Kidney glomerular epithelial cell (primary cell): ENCODE results near the gene NAT9.

Experiments used
- DNase-seq: peaks from one replicate; lab custom pipeline; 2025; lab: John Stamatoyannopoulos, UW

The NAT9 gene

GRCh38 chr17:74728702-74729075, 47.5 kb downstream of the NAT9 start:
- no peak for DNase-seq

- DNase-seq, result no peak
Observed at GRCh38 chr17:74728033-74728701, 48.0 kb downstream of the NAT9 start.

DNA sequence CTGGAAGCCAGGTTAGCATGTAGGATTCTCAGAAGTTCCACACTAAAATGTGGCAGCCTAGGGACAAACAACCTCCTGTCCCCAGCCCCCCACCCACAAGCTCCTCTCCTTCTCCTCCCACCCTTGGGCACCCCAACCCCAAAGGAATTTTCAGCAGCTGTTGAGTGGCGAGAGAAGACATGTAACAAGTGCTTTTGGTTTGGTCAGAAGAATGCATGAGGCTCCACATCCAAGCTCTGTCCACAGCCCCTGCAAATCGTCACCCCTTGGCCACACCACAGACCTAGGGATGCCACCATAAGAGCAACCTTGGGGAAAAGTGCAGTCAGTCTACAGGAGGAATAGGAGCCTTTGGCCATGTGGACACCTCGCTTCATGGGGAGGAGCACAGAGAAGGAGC, 51.0 kb downstream of the NAT9 start:
- no peak for DNase-seq

DNA sequence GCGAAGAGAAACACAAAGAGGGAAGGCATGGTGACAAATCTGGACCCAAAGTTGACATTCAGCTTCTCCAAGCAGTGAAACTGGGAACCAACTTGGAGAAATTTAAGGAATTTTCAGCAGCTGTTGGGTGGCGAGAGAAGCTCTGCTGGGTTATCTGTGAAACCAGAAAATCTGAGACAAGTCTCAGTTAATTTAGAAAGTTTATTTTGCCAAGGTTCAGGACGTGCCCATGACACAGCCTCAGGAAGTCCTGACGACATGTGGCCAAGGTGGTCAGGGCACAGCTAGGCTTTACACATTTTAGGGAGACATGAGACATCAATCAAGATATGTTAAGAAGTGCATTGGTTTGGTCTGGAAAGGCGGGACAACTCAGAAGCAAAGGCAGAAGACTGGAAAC, 52.3 kb downstream of the NAT9 start:
- no peak for DNase-seq

DNA sequence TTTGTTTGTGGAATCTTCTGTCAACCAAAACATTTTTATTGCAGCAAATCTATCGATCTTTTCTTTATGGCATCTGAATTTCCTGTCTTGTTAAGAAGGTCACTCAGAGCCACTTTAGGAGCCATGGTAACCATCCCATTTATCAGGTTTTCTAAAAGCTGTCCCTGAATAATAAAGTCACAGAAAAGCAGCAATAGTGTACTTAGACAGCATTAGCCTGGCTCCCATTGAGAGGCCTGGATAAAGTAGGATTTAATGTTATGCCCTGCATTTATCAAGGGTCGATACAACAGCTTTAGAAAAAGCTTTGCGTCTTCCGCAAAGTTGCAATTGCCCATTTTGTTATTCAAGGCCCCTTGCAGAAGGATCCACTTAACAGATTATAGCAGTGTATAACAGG, 53.4 kb downstream of the NAT9 start:
- DNase-seq, result no peak
